Loucy (cell line): Measurements from ENCODE around the gene ABCF3.

Experiments used
- H2AFZ ChIP-seq: fragments of 200-600 bp; sonication (generic); 2 replicates; pipeline ENCODE4 v1.6.0; 2016; ENCODE audit warnings: antibody characterized with exemption, mild to moderate bottlenecking, low read length, moderate library complexity
- H3F3A ChIP-seq: fragments of 200-600 bp; 2 replicates; pipeline ENCODE4 v1.6.0; 2016; ENCODE audit warnings: antibody characterized with exemption, low read depth, mild to moderate bottlenecking
- H3K27me3 ChIP-seq: fragments of 200-600 bp; sonication (generic); 2 replicates; pipeline ENCODE4 v1.6.1; 2014; ENCODE audit warnings: low read length, mild to moderate bottlenecking; ENCODE audit not compliant: insufficient read depth, poor library complexity, severe bottlenecking
- H3K36me3 ChIP-seq: fragments of 200-600 bp; sonication (generic); 2 replicates; pipeline ENCODE4 v1.6.1; 2016; ENCODE audit warnings: low read length; ENCODE audit not compliant: insufficient read depth
- H3K4me1 ChIP-seq: fragments of 200-600 bp; sonication (generic); 2 replicates; pipeline ENCODE4 v1.5.1; 2014; ENCODE audit warnings: low read length, mild to moderate bottlenecking; ENCODE audit not compliant: insufficient read depth, poor library complexity, severe bottlenecking
- H3K4me2 ChIP-seq: fragments of 200-600 bp; sonication (generic); 2 replicates; pipeline ENCODE4 v1.6.0; 2014; ENCODE audit warnings: antibody characterized with exemption, low read length, low read depth, mild to moderate bottlenecking; ENCODE audit not compliant: poor library complexity, severe bottlenecking
- H3K4me3 ChIP-seq: fragments of 200-600 bp; sonication (generic); 2 replicates; pipeline ENCODE4 v1.5.1; 2014; ENCODE audit warnings: low read length, mild to moderate bottlenecking, mixed read lengths; ENCODE audit not compliant: poor library complexity, severe bottlenecking
- H3K79me2 ChIP-seq: fragments of 200-600 bp; sonication (generic); 2 replicates; pipeline ENCODE4 v1.6.1; 2014; ENCODE audit warnings: low read length; ENCODE audit not compliant: insufficient read depth
- H3K9ac ChIP-seq: fragments of 200-600 bp; sonication (generic); 2 replicates; pipeline ENCODE4 v1.6.0; 2014; ENCODE audit warnings: mild to moderate bottlenecking, low read depth, low read length, moderate library complexity; ENCODE audit not compliant: poor library complexity, severe bottlenecking
- H3K9me2 ChIP-seq: fragments of 200-600 bp; sonication (generic); replicated peaks from 2 replicates; pipeline ENCODE4 v1.6.1; 2016; ENCODE audit warnings: low read depth, low read length, mixed read lengths
- H3K9me3 ChIP-seq: fragments of 200-600 bp; sonication (generic); 2 replicates; pipeline ENCODE4 v1.6.1; 2014; ENCODE audit warnings: mild to moderate bottlenecking, antibody characterized with exemption, low read length, low read depth; ENCODE audit not compliant: insufficient read depth
- H4K20me1 ChIP-seq: fragments of 200-600 bp; sonication (generic); 2 replicates; pipeline ENCODE4 v1.6.0; 2014; ENCODE audit warnings: antibody characterized with exemption, low read length, mild to moderate bottlenecking; ENCODE audit not compliant: insufficient read depth, poor library complexity, severe bottlenecking
- EZH2phosphoT487 ChIP-seq: fragments of 200-600 bp; IDR thresholded peaks from 2 replicates; pipeline ENCODE4 v1.6.1; 2018; ENCODE audit warnings: antibody characterized with exemption, mild to moderate bottlenecking, moderate library complexity, borderline replicate concordance
- TF ChIP-seq, protein P1 (sequence below): fragments of 200-600 bp; sonication (generic); conservative IDR thresholded peaks from 2 replicates; pipeline ENCODE4 v1.5.1; 2014; ENCODE audit warnings: mild to moderate bottlenecking, antibody characterized with exemption, low read length

ABCF3 gene

GRCh38 chr3:184189421-184189820, 3.4 kb downstream of the ABCF3 start:
- no peak overlapping the region for H2AFZ ChIP-seq
- no peaks in the 10 kb centered on the region for H3K27me3 ChIP-seq
- H3K9me3 ChIP-seq, result no peaks in the 10 kb centered on the region
- peaks cover 52% of the 10 kb centered on the region; the same call in 1 of the 2 replicates for H3K36me3 ChIP-seq
- peaks cover 13% of the 10 kb centered on the region for H4K20me1 ChIP-seq
- TF ChIP-seq EZH2phosphoT487, result no peak
- TF ChIP-seq, protein P1, sequence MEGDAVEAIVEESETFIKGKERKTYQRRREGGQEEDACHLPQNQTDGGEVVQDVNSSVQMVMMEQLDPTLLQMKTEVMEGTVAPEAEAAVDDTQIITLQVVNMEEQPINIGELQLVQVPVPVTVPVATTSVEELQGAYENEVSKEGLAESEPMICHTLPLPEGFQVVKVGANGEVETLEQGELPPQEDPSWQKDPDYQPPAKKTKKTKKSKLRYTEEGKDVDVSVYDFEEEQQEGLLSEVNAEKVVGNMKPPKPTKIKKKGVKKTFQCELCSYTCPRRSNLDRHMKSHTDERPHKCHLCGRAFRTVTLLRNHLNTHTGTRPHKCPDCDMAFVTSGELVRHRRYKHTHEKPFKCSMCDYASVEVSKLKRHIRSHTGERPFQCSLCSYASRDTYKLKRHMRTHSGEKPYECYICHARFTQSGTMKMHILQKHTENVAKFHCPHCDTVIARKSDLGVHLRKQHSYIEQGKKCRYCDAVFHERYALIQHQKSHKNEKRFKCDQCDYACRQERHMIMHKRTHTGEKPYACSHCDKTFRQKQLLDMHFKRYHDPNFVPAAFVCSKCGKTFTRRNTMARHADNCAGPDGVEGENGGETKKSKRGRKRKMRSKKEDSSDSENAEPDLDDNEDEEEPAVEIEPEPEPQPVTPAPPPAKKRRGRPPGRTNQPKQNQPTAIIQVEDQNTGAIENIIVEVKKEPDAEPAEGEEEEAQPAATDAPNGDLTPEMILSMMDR, result no peak
- no peaks in the 10 kb centered on the region for H3K9me2 ChIP-seq
- peaks cover 19% of the 10 kb centered on the region for H3K4me1 ChIP-seq
- H3K9ac ChIP-seq, result no peak overlapping the region
- peaks cover 49% of the 10 kb centered on the region for H3K79me2 ChIP-seq
- no peaks in the 10 kb centered on the region for H3F3A ChIP-seq
- H3K4me2 ChIP-seq, result no peak overlapping the region
- no peak overlapping the region for H3K4me3 ChIP-seq

GRCh38 chr3:184192889-184193288, 6.9 kb downstream of the ABCF3 start:
- H3K9me3 ChIP-seq, result no peaks in the 10 kb centered on the region
- no peaks in the 10 kb centered on the region for H3F3A ChIP-seq
- no peaks in the 10 kb centered on the region for H3K27me3 ChIP-seq
- H3K4me2 ChIP-seq, result no peak overlapping the region
- peaks cover 31% of the 10 kb centered on the region for H3K79me2 ChIP-seq
- H3K4me1 ChIP-seq, result peaks cover under 1% of the 10 kb centered on the region
- no peaks in the 10 kb centered on the region for H4K20me1 ChIP-seq
- H3K9me2 ChIP-seq, result no peaks in the 10 kb centered on the region
- peaks cover 59% of the 10 kb centered on the region; the same call in 1 of the 2 replicates for H3K36me3 ChIP-seq
- no peak overlapping the region for H2AFZ ChIP-seq
- no peak overlapping the region for H3K4me3 ChIP-seq
- H3K9ac ChIP-seq, result no peak overlapping the region
- TF ChIP-seq, protein P1, result no peak
- TF ChIP-seq EZH2phosphoT487, result no peak

DNA sequence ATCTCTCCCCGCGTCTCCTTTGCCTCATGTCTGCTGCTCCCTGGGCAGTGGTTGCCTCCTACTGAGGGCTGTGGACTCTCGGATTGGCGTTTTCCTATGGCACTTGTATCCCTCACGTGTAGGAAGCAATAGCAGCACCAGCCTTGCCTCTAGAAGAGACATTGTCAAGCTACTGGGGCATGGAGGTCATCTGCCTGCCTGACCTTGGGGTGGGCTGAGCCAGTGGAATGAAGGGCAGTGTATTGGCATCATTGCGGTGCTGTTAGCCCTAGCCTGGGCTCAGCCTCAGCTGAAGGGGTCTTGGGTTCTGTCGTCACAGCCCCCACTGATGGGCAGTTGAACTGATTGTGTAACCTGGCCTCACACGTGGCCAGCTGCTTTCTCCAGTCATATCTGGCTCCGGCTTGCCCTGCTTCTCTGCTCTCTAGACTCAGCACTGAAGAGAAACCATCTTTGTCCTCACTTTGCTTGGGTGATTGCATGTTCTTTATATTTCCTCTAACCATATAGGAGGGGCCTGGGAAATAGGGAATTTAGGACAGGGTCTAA, 8.1 kb downstream of the ABCF3 start:
- TF ChIP-seq EZH2phosphoT487, result no peak
- TF ChIP-seq, protein P1, result no peak
- H3F3A ChIP-seq, result no peaks in the 10 kb centered on the region
- no peaks in the 10 kb centered on the region for H3K27me3 ChIP-seq
- H3K4me1 ChIP-seq, result no peaks in the 10 kb centered on the region
- no peak overlapping the region for H2AFZ ChIP-seq
- H3K79me2 ChIP-seq, result peaks cover 19% of the 10 kb centered on the region; the same call in 1 of the 2 replicates
- no peak overlapping the region for H3K4me3 ChIP-seq
- H3K4me2 ChIP-seq, result no peak overlapping the region
- H4K20me1 ChIP-seq, result no peaks in the 10 kb centered on the region
- no peaks in the 10 kb centered on the region for H3K9me3 ChIP-seq
- peaks cover 58% of the 10 kb centered on the region; the same call in 1 of the 2 replicates for H3K36me3 ChIP-seq
- no peak overlapping the region for H3K9ac ChIP-seq
- no peaks in the 10 kb centered on the region for H3K9me2 ChIP-seq
